NOMO-1 treated with DMSO at 0.1 percent for 48 hours (cell line): ENCODE results near the gene EIF4G1.

Source experiments
- DNase-seq: peaks from one replicate; lab custom pipeline; 2025; ENCODE audit not compliant: unreplicated experiment; lab: John Stamatoyannopoulos, UW

Gene EIF4G1

GRCh38 chr3:184383033-184383740 is 68.8 kb downstream of the EIF4G1 start:
- no peak for DNase-seq

- no peak for DNase-seq
These were observed 69.9 kb downstream of the EIF4G1 start for GRCh38 chr3:184384342-184384741.
